K562 (cell line): Measurements from ENCODE around the gene CTBP2. TPM values are rescaled to one million over a fixed set of nuclear protein-coding genes. Genes with fewer than 3 reads are reported as not detected.

Experiments used
- CREB1 ChIP-seq, 2 experiments: sonication (generic) in 1 of 2; formaldehyde crosslinking in 1 of 2; IDR thresholded peaks; 2 replicates each; pipeline versions ENCODE4 v1.6.1 to v1.8.0; 2012 to 2022; ENCODE audit warnings: inconsistent platforms in 1 of 2, mild to moderate bottlenecking in 1 of 2, missing genetic modification reagents in 1 of 2, moderate library complexity in 1 of 2
- CREM ChIP-seq: IDR thresholded peaks from 2 replicates; pipeline ENCODE4 v1.6.1; 2014; ENCODE audit warnings: antibody characterized with exemption, low read depth
- DPF2 ChIP-seq: fragments of 450-650 bp; IDR thresholded peaks from 2 replicates; pipeline ENCODE4 v1.6.1; 2016
- FOXM1 ChIP-seq, 2 experiments: fragments of 450-650 bp in 1 of 2; sonication (generic) in 1 of 2; formaldehyde crosslinking in 1 of 2; IDR thresholded peaks; 2 replicates each; pipeline versions ENCODE4 v1.6.1 to v1.9.0; 2017 to 2022; ENCODE audit warnings: low read depth in 2 of 2, mild to moderate bottlenecking in 2 of 2, missing genetic modification reagents in 1 of 2, moderate library complexity in 1 of 2
- GATAD2B ChIP-seq: fragments of 450-650 bp; IDR thresholded peaks from 2 replicates; pipeline ENCODE4 v1.6.1; 2017; ENCODE audit warnings: mild to moderate bottlenecking, borderline replicate concordance
- KLF16 ChIP-seq: IDR thresholded peaks from 2 replicates; pipeline ENCODE4 v1.6.1; 2016; ENCODE audit warnings: antibody characterized with exemption
- TAL1 ChIP-seq: fragments of 450-650 bp; IDR thresholded peaks from 2 replicates; pipeline ENCODE4 v1.6.1; 2016; ENCODE audit warnings: mild to moderate bottlenecking
- TCF3 ChIP-seq: sonication (generic); formaldehyde crosslinking; IDR thresholded peaks from 2 replicates; pipeline ENCODE4 v1.4.0; 2020; ENCODE audit warnings: mild to moderate bottlenecking, missing genetic modification reagents
- ZFP30 ChIP-seq: fragments of 250-450 bp; sonication (Bioruptor Pico); IDR thresholded peaks from 2 replicates; pipeline ENCODE4 v1.8.0; 2022; ENCODE audit warnings: moderate library complexity, mild to moderate bottlenecking, inconsistent platforms, borderline replicate concordance
- ZNF133 ChIP-seq: fragments of 250-450 bp; sonication (Bioruptor Pico); IDR thresholded peaks from 2 replicates; pipeline ENCODE4 v1.4.0; 2020; ENCODE audit warnings: mild to moderate bottlenecking
- ZNF444 ChIP-seq: fragments of 250-450 bp; sonication (Bioruptor Pico); IDR thresholded peaks from 2 replicates; pipeline ENCODE4 v1.4.0; 2020; ENCODE audit warnings: mild to moderate bottlenecking, moderate library complexity
- ZNF644 ChIP-seq: fragments of 200-800 bp; sonication (Bioruptor generic); IDR thresholded peaks from 2 replicates; pipeline ENCODE4 v1.6.1; 2016; ENCODE audit warnings: low read depth, missing genetic modification characterization, missing compliant biosample characterization
- polyA plus RNA-seq, 8 experiments: library from polyadenylated mRNA; depleted of rRNA in 4 of 8; stranded (reverse) in 5 of 8; unstranded in 3 of 8; fragments of >200 nt; fragmentation: Nextera tagmentation in 2 of 8; fragmentation: Illumina TruSeq in 1 of 8; extraction: Ambion mirVana in 2 of 8; extraction: Trizol in 1 of 8; gene quantifications; 2 replicates each; pipeline versions ENCODE4 v1.2.1 to v1.2.3, GENCODE V29; 2011 to 2014; ENCODE audit warnings: inconsistent platforms in 1 of 8, missing spikeins in 1 of 8
- total RNA-seq, 7 experiments: library from RNA; depleted of rRNA in 6 of 7; stranded (reverse); fragments of >200 nt in 6 of 7; fragmentation: Illumina TruSeq in 2 of 7; extraction: Trizol in 2 of 7; gene quantifications; 2 replicates each; pipeline versions ENCODE4 v1.2.1 to v1.2.3, GENCODE V29; 2011 to 2021; ENCODE audit warnings: low replicate concordance in 1 of 7
- TF ChIP-seq, protein P1 (sequence below), 2 experiments: fragments of 150-350 bp in 1 of 2; IDR thresholded peaks; 2 replicates each; pipeline ENCODE4 v1.6.1; 2012 to 2016; ENCODE audit warnings: low read depth in 2 of 2, low read length in 2 of 2, mild to moderate bottlenecking in 1 of 2, moderate library complexity in 1 of 2
- TF ChIP-seq, protein P2 (sequence below): fragments of 450-650 bp; formaldehyde crosslinking; IDR thresholded peaks from 2 replicates; pipeline ENCODE4 v1.4.0; 2022; ENCODE audit warnings: mild to moderate bottlenecking, moderate library complexity
- TF ChIP-seq, protein P3 (sequence below): fragments of 450-650 bp; conservative IDR thresholded peaks from 2 replicates; pipeline ENCODE4 v1.6.1; 2016; ENCODE audit warnings: missing genetic modification characterization, low read depth, mild to moderate bottlenecking, missing compliant biosample characterization, moderate library complexity
- TF ChIP-seq, protein P4 (sequence below), 2 experiments: fragments of 450-650 bp; conservative IDR thresholded peaks; 2 replicates each; pipeline ENCODE4 v1.6.1; 2017; ENCODE audit warnings: mild to moderate bottlenecking in 2 of 2, moderate library complexity in 2 of 2
- TF ChIP-seq, protein P5 (sequence below), 2 experiments: IDR thresholded peaks; 2 replicates each; pipeline ENCODE4 v1.6.1; 2011; ENCODE audit warnings: borderline replicate concordance in 1 of 2, control low read depth in 1 of 2, low read depth in 1 of 2, low read length in 1 of 2, mild to moderate bottlenecking in 1 of 2, mixed read lengths in 1 of 2, moderate library complexity in 1 of 2; ENCODE audit not compliant: insufficient read depth in 1 of 2, insufficient read length in 1 of 2, poor library complexity in 1 of 2, severe bottlenecking in 1 of 2; ENCODE audit errors: extremely low read depth in 1 of 2

The CTBP2 gene
- total and polyA plus RNA-seq, 9 of the 15 experiments (the other 6 are each of a cell fraction or from before 2014, with no cell fraction given) = 1.3 to 8.8 (median 5.1) TPM

DNA sequence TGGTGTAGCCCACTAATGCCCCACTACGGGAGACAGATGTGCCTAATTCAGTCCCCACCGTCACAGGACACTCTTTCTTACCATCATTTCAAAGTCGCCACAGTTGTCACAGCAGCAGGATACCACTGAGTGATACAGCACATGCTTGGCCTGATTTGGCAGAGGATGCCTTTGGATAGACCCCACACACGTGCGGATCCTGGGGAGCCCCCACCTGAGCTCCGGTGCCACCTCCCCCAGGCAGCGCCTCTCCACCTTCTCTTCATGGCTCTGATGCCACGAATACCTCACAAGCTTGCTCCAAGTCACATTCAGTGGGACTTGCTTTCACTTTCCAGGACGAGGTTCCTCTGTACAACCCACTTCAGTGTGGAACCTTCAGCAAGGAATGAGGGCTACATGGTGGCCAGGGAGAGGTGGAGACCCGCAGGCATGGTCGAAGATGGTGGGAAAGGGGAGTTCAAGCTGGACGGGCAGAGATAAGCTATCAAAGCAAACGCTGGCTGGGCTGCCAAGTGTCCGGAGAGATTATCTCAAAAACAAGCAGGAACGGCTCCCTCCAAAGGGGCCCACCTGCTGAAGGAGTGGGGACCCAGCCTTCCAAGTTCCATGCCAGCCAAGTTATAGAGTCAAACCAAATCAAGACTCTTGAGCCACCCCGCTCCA, 111.0 kb downstream of the CTBP2 start (continued):
- TF ChIP-seq CREM (0 out of 2 replicates have a peak, but pooled peaks have one; percentile 11), ZNF444 (no peak), CREB1 (IDR thresholded peaks at IDR 0.05) (0 out of 2 replicates have a peak, but pooled peaks have one; percentile 13), CREB1 (CRISPR knock-in tag; IDR thresholded peaks at IDR 0.05) (no peak), TCF3 (CRISPR knock-in tag) (peak; percentile 92), FOXM1 (IDR thresholded peaks at IDR 0.05; ENCODE audit: low read depth) (peak; percentile 74), FOXM1 (CRISPR knock-in tag; IDR thresholded peaks at IDR 0.05; ENCODE audit: low read depth) (no peak), GATAD2B (peak; percentile 49; the same call in 1 of the 2 replicates), ZNF644 (tag) (peak; percentile 37; the same call in 1 of the 2 replicates), DPF2 (peak; percentile 86), KLF16 (peak; percentile 93), ZNF133 (CRISPR knock-in tag) (no peak), ZFP30 (CRISPR knock-in tag) (no peak), TAL1 (peak; percentile 94)
- TF ChIP-seq, protein P1, sequence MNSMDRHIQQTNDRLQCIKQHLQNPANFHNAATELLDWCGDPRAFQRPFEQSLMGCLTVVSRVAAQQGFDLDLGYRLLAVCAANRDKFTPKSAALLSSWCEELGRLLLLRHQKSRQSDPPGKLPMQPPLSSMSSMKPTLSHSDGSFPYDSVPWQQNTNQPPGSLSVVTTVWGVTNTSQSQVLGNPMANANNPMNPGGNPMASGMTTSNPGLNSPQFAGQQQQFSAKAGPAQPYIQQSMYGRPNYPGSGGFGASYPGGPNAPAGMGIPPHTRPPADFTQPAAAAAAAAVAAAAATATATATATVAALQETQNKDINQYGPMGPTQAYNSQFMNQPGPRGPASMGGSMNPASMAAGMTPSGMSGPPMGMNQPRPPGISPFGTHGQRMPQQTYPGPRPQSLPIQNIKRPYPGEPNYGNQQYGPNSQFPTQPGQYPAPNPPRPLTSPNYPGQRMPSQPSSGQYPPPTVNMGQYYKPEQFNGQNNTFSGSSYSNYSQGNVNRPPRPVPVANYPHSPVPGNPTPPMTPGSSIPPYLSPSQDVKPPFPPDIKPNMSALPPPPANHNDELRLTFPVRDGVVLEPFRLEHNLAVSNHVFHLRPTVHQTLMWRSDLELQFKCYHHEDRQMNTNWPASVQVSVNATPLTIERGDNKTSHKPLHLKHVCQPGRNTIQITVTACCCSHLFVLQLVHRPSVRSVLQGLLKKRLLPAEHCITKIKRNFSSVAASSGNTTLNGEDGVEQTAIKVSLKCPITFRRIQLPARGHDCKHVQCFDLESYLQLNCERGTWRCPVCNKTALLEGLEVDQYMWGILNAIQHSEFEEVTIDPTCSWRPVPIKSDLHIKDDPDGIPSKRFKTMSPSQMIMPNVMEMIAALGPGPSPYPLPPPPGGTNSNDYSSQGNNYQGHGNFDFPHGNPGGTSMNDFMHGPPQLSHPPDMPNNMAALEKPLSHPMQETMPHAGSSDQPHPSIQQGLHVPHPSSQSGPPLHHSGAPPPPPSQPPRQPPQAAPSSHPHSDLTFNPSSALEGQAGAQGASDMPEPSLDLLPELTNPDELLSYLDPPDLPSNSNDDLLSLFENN (IDR thresholded peaks at IDR 0.05; ENCODE audit: low read depth in 2 of 2, low read length in 2 of 2) = peak in 1 of 2 experiments; percentile 81; a peak in 2 of 4 replicates
- TF ChIP-seq, protein P2, sequence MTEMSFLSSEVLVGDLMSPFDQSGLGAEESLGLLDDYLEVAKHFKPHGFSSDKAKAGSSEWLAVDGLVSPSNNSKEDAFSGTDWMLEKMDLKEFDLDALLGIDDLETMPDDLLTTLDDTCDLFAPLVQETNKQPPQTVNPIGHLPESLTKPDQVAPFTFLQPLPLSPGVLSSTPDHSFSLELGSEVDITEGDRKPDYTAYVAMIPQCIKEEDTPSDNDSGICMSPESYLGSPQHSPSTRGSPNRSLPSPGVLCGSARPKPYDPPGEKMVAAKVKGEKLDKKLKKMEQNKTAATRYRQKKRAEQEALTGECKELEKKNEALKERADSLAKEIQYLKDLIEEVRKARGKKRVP = 0 out of 2 replicates have a peak, but pooled peaks have one; percentile 11
- TF ChIP-seq, protein P3, sequence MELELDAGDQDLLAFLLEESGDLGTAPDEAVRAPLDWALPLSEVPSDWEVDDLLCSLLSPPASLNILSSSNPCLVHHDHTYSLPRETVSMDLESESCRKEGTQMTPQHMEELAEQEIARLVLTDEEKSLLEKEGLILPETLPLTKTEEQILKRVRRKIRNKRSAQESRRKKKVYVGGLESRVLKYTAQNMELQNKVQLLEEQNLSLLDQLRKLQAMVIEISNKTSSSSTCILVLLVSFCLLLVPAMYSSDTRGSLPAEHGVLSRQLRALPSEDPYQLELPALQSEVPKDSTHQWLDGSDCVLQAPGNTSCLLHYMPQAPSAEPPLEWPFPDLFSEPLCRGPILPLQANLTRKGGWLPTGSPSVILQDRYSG = 0 out of 2 replicates have a peak, but pooled peaks have one; percentile 15
- TF ChIP-seq, protein P4, sequence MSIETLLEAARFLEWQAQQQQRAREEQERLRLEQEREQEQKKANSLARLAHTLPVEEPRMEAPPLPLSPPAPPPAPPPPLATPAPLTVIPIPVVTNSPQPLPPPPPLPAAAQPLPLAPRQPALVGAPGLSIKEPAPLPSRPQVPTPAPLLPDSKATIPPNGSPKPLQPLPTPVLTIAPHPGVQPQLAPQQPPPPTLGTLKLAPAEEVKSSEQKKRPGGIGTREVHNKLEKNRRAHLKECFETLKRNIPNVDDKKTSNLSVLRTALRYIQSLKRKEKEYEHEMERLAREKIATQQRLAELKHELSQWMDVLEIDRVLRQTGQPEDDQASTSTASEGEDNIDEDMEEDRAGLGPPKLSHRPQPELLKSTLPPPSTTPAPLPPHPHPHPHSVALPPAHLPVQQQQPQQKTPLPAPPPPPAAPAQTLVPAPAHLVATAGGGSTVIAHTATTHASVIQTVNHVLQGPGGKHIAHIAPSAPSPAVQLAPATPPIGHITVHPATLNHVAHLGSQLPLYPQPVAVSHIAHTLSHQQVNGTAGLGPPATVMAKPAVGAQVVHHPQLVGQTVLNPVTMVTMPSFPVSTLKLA (conservative IDR thresholded peaks at IDR 0.05) = 0 out of 4 replicates have a peak, but pooled peaks of 1 of the 2 experiments have one; percentile 25
- TF ChIP-seq, protein P5, sequence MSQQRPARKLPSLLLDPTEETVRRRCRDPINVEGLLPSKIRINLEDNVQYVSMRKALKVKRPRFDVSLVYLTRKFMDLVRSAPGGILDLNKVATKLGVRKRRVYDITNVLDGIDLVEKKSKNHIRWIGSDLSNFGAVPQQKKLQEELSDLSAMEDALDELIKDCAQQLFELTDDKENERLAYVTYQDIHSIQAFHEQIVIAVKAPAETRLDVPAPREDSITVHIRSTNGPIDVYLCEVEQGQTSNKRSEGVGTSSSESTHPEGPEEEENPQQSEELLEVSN (IDR thresholded peaks at IDR 0.05; ENCODE audit: borderline replicate concordance in 1 of 2, extremely low read depth in 1 of 2, insufficient read depth in 1 of 2, insufficient read length in 1 of 2, low read depth in 1 of 2, low read length in 1 of 2, poor library complexity in 1 of 2, severe bottlenecking in 1 of 2) = peak; percentile 18 to 49
